Neural progenitor cell (in vitro differentiated cells): Measurements from ENCODE around the gene BOD1L1.

Experiments used
- EZH2 ChIP-seq: fragments of 200-600 bp; sonication (generic); IDR thresholded peaks from 2 replicates; pipeline ENCODE4 v1.6.1; 2017; ENCODE audit warnings: antibody characterized with exemption, mild to moderate bottlenecking, moderate library complexity
- EZH2phosphoT487 ChIP-seq: fragments of 200-600 bp; sonication (generic); IDR thresholded peaks from 2 replicates; pipeline ENCODE4 v1.6.1; 2017; ENCODE audit warnings: antibody characterized with exemption

DNA sequence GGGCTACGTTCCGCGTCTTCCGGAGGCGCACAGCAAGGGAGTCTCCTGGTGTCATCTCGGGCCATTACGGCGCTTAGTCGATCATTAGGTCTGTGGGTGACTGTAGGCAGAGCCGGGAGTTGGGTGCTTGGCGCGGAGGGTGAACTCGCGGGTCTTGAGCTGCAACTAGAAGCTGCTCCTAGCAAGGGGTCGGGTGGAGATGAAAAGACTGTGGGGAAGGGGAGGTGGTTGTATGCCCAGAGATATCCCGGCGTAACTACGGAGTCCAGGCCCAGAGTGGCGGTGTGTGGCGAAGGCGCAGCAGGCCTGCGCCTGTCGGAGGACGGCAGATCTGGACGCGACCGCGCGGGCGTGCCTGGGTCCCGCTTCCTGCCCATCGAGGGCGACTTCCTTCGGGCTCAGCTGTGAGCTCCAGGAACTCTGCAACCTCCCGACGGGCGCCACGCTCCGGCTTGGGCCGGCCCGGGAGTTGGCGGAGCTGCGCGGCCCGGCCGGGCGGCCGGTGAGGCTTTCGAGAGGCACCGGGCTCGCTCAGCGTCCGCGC, 80.5 kb downstream of the BOD1L1 start:
- peak; percentile 78 for TF ChIP-seq EZH2phosphoT487
- peak; percentile 96 for TF ChIP-seq EZH2
